Prostate gland (tissue), 2 donors: ENCODE data around the gene RFTN1. TPM values are rescaled to one million over a fixed set of nuclear protein-coding genes. Genes with fewer than 3 reads are reported as not detected.

Experiments
- DNase-seq: peaks from one replicate; pipeline ENCODE4 v3.0.0-alpha.2; 2019; ENCODE audit warnings: low spot score
- H3K27ac ChIP-seq, 2 donors: fragments of 200-600 bp; sonication (generic); 2 replicates each; pipeline ENCODE4 v1.5.1; 2017 to 2019
- H3K27me3 ChIP-seq: fragments of 200-600 bp; sonication (generic); replicated peaks from 2 replicates; pipeline ENCODE4 v1.5.1; 2019; ENCODE audit not compliant: insufficient read depth
- H3K36me3 ChIP-seq, 2 donors: fragments of 200-600 bp; sonication (generic); 1 replicate in 1 of 2; 2 replicates in 1 of 2; pipeline versions ENCODE4 v1.5.1 to v1.8.1; 2017 to 2019
- H3K4me1 ChIP-seq: fragments of 200-600 bp; sonication (generic); replicated peaks from 2 replicates; pipeline ENCODE4 v1.5.1; 2019
- H3K4me3 ChIP-seq, 2 donors: fragments of 200-600 bp; sonication (generic); 2 replicates each; pipeline ENCODE4 v1.5.1; 2017 to 2019
- H3K9me3 ChIP-seq: fragments of 200-600 bp; sonication (generic); 2 replicates; pipeline ENCODE4 v1.5.1; 2017
- POLR2A ChIP-seq: fragments of 450-650 bp; IDR thresholded peaks from one replicate; pipeline ENCODE4 v1.6.1; 2016; ENCODE audit warnings: antibody characterized with exemption, mild to moderate bottlenecking
- POLR2AphosphoS5 ChIP-seq: sonication (generic); formaldehyde crosslinking; IDR thresholded peaks from one replicate; pipeline ENCODE4 v1.6.1; 2017; ENCODE audit warnings: antibody characterized with exemption
- WGBS: methylation state at CpG from one replicate; pipeline ENCODE4 v1.1.5; 2018; 5-methylcytosine and 5-hydroxymethylcytosine counted together
- intact Hi-C: fragments of 100-400 bp; cut with DNase I; formaldehyde crosslinking; loops from one replicate; pipeline ENCODE4 v1.14.2; 2022
- total RNA-seq, 2 donors: library from RNA; depleted of rRNA; stranded (reverse); fragments of >200 nt; gene quantifications; one replicate each; pipeline ENCODE4 v1.1.0, GENCODE V29; 2016
- TF ChIP-seq, protein P1 (sequence below), 4 experiments: fragments of 200-600 bp in 2 of 4; fragments of 450-650 bp in 2 of 4; sonication (generic) in 2 of 4; IDR thresholded peaks; 1 replicate in 3 of 4; 2 replicates in 1 of 4; pipeline ENCODE4 v1.5.1; 2016 to 2019; ENCODE audit warnings: antibody characterized with exemption in 4 of 4, mild to moderate bottlenecking in 2 of 4, moderate library complexity in 2 of 4

Gene RFTN1
- total RNA-seq, 2 donors from 2014 or later, result 7.4 to 16.1 TPM

GRCh38 chr3:16346413-16347081 is 167.0 kb downstream of the RFTN1 start:
- no peak for DNase-seq
- Histone ChIP-seq H3K4me1 (no peaks in the 10 kb centered on the region), H3K27me3 (no peaks in the 10 kb centered on the region), H3K9me3 (no peaks in the 10 kb centered on the region), H3K27ac (no peak overlapping the region), H3K36me3 (no peaks in the 10 kb centered on the region), H3K4me3 (no peak overlapping the region)
- WGBS, result 94% methylated on average over 7 of the region's 7 CpGs
- intact Hi-C loops, result no loop called here
- TF ChIP-seq POLR2A (no peak), POLR2AphosphoS5 (no peak)
- TF ChIP-seq, protein P1, sequence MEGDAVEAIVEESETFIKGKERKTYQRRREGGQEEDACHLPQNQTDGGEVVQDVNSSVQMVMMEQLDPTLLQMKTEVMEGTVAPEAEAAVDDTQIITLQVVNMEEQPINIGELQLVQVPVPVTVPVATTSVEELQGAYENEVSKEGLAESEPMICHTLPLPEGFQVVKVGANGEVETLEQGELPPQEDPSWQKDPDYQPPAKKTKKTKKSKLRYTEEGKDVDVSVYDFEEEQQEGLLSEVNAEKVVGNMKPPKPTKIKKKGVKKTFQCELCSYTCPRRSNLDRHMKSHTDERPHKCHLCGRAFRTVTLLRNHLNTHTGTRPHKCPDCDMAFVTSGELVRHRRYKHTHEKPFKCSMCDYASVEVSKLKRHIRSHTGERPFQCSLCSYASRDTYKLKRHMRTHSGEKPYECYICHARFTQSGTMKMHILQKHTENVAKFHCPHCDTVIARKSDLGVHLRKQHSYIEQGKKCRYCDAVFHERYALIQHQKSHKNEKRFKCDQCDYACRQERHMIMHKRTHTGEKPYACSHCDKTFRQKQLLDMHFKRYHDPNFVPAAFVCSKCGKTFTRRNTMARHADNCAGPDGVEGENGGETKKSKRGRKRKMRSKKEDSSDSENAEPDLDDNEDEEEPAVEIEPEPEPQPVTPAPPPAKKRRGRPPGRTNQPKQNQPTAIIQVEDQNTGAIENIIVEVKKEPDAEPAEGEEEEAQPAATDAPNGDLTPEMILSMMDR (IDR thresholded peaks at IDR 0.05), result no peak

- Histone ChIP-seq H3K36me3 (no peaks in the 10 kb centered on the region), H3K27me3 (no peaks in the 10 kb centered on the region), H3K27ac (no peak overlapping the region), H3K4me1 (no peaks in the 10 kb centered on the region), H3K9me3 (no peaks in the 10 kb centered on the region), H3K4me3 (no peak overlapping the region)
- whole genome bisulfite sequencing, result 100% methylated on average over 1 of the region's 1 CpG
- no peak for TF ChIP-seq POLR2A
- TF ChIP-seq, protein P1 (IDR thresholded peaks at IDR 0.05), result no peak
- TF ChIP-seq POLR2AphosphoS5, result no peak
- intact Hi-C loops, result no loop called here
- DNase-seq, result no peak
These were observed 170.4 kb downstream of the RFTN1 start for GRCh38 chr3:16343101-16343500.

DNA sequence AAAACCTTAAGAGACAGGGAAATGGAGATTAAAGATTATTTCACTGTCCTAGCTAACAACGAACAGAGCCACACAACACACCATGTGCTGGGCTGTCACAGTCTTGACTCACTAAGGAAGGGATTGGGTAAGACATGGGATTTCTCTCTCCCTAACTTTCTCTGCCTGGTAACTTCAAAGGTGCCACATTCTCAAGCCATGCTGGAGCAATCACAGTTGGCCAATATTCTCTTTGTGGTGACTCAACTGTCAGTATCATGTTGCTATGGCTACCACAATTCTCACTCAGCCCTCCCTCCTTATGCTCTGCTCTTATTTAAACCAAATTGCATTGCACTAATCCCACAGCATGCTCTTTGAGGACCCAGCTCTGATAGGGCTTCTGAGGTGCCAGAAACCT is 174.5 kb downstream of the RFTN1 start:
- WGBS, result 57% methylated on average over 1 of the region's 1 CpG
- Histone ChIP-seq H3K36me3 (no peaks in the 10 kb centered on the region), H3K4me1 (no peaks in the 10 kb centered on the region), H3K27ac (no peak overlapping the region), H3K4me3 (no peak overlapping the region), H3K27me3 (no peaks in the 10 kb centered on the region), H3K9me3 (no peaks in the 10 kb centered on the region)
- TF ChIP-seq POLR2A (no peak), POLR2AphosphoS5 (no peak)
- TF ChIP-seq, protein P1 (IDR thresholded peaks at IDR 0.05), result no peak
- no peak for DNase-seq
- intact Hi-C loops, result no loop called here

DNA sequence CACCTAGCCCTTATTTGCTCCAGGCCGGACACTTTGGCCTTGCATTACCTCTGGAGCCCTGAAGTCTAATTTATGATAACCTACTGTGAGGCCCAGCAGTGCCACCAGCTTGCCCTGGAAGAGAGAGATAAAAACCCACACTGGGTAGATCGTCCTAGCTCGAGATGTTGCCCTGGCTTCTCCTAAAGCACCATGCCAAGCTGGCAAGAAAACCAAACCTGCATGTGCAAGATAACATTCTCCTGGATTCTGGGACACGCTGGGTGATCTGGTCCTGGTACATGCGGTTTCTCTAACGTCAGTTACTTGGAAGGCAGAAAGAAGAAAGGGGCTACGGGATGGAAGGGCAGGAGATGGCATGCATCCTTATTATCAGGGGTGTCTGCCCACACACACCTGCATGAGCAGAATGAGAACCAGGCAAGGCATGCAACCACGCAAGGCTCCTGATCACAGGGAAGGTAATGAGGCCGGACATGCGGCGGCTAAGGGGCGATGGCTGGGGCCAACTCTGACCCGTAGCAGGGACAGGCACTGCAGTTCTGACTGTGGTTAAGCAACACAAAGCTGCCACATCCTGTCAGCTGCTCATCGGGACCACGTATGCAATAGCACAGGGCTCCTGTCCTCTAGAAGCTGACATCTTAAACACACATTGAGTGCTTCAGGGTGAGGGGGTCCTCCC is 175.5 kb downstream of the RFTN1 start:
- TF ChIP-seq POLR2AphosphoS5, result no peak
- TF ChIP-seq, protein P1 (IDR thresholded peaks at IDR 0.05), result no peak
- TF ChIP-seq POLR2A, result no peak
- WGBS, result 83% methylated on average over 15 of the region's 15 CpGs
- no peaks in the 10 kb centered on the region for H3K27me3 ChIP-seq
- H3K9me3 ChIP-seq, result no peaks in the 10 kb centered on the region
- no peaks in the 10 kb centered on the region for H3K4me1 ChIP-seq
- DNase-seq, result no peak
- no peaks in the 10 kb centered on the region for H3K36me3 ChIP-seq
- intact Hi-C loops, result no loop called here
- H3K27ac ChIP-seq, result no peak overlapping the region
- H3K4me3 ChIP-seq, result no peak overlapping the region

GRCh38 chr3:16336825-16337224 is 176.7 kb downstream of the RFTN1 start:
- no peak for TF ChIP-seq POLR2AphosphoS5
- TF ChIP-seq, protein P1 (IDR thresholded peaks at IDR 0.05), result no peak
- TF ChIP-seq POLR2A, result no peak
- no peak for DNase-seq
- Histone ChIP-seq H3K4me1 (no peaks in the 10 kb centered on the region), H3K27ac (no peak overlapping the region), H3K4me3 (no peak overlapping the region), H3K36me3 (no peaks in the 10 kb centered on the region), H3K9me3 (no peaks in the 10 kb centered on the region), H3K27me3 (no peaks in the 10 kb centered on the region)
- 87% methylated on average over 6 of the region's 6 CpGs for WGBS
- intact Hi-C loops, result no loop called here
